Colon (tissue), 2 donors: ENCODE data around the gene MGAT4B.

Experiments
- FAIRE-seq: peaks from 2 replicates; lab custom pipeline; 2012; peaks lifted over from hg19 to GRCh38; lab: Jason Lieb, UNC
- donor health status: control.
- donor health status: control.

Gene MGAT4B

DNA sequence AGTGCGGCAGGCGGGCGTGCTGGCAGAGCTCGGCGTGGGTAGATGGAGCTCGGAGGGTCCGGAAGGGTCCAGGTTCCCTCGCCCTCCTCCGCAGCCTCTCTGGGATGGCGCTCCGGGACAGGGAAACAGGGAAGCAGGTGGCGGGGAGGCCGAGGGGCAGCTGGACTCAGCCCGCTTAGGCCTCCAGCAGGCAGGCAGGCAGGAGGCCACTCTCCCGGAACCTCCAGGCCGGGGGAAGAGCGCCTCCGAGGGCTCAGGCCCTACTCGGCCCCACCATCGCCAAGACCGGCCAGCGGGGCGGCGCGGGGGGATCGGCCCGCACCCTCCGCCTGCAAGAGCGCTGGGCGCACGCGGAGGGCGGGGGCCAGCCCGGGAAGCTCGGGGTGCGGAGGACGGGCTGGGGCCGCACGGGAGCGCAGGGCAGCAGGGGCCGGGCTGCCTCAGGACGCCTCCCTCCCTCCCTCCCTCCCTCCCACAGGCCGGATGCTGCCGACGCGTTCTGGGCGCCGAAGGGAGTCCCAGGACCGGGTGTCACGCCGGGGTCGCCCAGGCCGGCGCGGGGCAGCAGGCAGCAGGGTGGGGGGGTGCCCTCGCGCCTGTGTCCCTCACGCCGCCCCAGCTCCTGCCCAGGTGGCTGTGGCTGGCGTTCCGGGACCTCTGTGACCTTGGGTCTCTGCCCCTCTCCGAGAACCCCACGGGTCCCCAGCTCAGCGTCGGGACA is 977 bp downstream of the MGAT4B start:
- FAIRE-seq: no peak

- FAIRE-seq: no peak
Observed at GRCh38 chr5:179805070-179805528, 1.6 kb downstream of the MGAT4B start.

DNA sequence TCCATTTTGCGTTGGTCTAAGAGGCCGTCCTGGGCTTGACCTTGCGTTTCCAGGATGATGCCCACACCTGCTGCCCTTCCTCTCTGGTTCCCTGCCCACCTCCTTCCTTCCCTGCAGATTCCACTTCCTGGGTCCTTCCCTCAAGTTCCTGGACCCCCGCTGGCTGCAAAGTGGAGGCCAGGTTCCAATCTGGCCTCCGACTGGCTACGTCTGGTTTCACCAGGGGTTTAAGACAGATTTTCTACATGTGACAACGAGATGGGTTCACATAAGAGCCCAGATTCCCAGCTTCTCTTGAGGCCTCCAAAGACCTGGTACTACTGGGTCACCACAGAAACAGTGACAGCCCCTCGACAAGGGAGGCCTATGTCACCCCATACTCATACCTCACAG is 2.1 kb downstream of the MGAT4B start:
- FAIRE-seq: no peak

DNA sequence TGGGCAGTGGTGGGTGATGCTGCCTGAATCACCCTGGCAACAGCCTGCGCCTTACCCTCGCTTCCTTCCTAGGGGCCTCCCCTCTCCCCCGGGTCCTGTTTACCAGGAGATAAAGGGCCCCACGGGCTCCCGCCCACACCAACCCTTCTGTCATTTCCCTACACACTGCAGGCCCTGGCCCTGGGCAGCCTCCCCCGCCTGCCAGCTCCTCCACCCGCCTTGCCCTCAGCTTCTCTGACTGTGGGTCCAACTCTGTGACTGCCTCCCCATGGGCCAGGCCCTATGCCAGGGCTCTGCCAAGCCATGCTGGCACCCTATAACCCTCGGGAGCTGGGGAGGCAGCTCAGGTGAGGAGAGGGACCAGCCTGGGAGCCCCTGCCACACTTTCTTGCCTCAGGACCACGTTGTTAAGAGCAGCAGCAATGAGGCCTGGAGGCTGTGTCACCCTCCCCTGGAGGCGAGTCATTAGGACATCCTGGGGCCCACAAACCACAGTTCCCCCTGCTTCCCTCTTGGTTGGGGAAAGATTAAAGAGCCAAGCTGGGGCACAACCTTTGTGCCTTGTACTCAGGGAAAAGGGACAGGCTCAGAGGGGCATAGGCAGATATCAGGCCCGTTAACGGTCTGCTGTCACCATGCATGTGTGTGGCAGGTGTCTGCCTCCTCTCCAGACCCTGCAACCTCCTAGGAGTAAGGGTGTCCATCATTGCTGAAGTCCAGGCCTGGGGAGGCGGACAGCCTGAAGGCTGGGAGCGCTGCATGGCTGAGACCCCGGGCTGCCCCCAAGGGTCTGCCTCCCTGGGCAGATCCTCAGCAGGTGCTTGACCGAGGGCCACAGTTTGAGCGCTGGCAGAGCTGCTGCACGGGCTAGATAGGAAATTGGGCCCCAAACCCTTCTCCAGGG is 2.8 kb downstream of the MGAT4B start:
- no peak for FAIRE-seq

DNA sequence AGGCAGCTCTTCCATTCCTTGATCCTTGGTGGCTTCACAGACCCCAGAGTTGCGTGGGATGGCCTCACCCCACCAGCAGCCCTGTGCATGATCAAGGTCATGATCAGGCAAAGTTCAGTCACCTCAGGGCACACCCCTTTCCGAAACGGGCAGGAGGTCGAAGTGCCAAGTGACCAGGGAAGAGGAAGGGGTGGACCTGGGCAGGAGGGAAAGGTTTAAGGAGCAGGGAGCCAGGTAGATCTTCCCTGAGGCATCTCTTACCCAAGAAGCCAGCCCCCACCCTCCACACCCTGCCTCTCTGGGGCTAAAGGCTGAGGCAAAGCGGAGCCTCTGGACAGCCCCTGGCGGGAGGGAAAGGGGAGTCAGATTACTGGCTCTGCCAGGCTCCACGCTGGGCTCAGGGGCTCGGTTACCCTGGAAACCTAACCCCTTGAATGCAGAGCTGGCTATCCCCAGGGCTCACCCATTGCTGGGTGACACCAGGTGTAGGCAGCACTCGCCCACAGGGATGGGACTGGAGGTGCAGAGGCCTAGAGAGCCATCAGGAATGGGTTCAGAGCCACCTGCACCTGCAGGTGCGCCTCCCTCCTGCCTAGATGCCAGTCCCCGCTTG is 3.6 kb downstream of the MGAT4B start:
- no peak for FAIRE-seq

GRCh38 chr5:179802207-179802883 is 4.3 kb downstream of the MGAT4B start:
- no peak for FAIRE-seq

DNA sequence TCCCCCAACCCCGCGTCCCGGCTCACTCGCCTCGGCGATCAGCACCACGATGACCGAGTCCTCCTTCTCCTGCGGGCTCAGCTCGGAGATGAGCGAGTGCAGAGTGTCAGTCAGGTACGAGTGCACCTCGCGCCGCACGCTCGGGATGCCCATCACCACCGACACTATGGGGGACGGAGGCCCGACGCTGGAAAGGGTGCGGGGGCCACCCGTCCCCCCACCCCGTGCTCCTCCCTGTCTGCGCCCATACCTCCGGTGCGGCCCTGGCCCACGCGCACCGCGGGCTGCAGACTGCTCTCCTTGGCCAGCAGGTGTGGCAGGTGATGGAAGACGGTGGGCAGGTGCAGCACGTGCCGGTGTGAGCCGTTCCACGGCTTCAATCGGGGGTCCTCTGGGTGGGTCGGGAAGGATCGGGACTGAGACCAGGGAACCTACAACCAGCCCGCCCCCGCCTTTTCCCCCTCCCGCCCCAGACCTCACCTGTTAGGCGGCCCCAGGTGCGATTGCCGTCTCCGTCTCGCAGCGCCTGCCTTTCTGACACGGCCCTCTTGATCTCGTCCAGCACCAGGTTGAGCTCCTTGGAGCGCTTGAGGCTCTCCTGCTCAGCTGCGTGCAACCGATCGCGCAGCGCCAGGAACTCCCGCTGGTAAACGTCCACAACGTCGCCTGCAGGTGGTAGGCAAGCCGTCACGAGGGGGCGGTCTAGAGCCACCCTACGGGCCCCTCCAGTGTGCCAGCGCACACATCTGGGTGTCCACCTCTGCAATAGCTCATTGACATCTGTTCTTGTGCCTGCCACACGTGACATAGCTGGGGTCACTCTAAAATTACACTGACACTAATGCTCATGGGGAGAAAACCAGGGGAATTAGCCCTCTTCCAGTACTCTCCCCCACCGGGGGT is 5.1 kb downstream of the MGAT4B start:
- no peak for FAIRE-seq

GRCh38 chr5:179800696-179801201 is 5.9 kb downstream of the MGAT4B start:
- no peak for FAIRE-seq

DNA sequence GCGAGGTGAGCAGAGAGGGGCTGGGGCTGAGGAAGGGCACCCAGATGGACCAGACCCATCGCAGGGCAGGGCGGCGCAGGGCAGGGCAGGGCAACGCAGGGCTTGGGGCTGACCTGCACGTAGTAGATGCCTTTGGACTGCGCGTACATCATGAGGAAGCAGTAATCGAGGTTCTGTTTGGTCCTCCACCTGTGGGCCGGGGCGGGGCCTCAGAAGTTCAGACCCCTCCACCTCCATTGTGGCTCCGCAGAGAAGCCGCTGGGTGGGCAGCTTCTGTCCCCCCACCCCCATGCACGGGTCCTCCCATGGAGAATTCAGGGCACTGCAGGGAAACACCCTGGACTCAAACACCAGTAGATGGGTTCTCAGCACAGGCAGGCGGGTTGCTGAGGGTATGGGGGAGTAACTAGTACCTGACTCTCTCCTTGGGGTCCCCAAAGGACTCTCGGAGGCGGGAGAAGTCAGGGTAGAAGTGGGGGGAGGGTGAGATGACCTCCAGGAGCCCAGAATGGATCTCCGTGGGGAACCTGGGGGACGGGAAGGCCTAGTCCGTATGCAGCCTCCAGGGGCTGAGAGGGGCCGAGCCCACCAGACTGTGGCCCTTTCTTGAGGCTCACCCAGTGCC is 6.5 kb downstream of the MGAT4B start:
- no peak for FAIRE-seq

- no peak for FAIRE-seq
Observed at GRCh38 chr5:179799644-179799973, 7.1 kb downstream of the MGAT4B start.

- no peak for FAIRE-seq
Observed at GRCh38 chr5:179798771-179799643, 7.7 kb downstream of the MGAT4B start.

GRCh38 chr5:179798144-179798770 is 8.4 kb downstream of the MGAT4B start:
- FAIRE-seq: no peak

DNA sequence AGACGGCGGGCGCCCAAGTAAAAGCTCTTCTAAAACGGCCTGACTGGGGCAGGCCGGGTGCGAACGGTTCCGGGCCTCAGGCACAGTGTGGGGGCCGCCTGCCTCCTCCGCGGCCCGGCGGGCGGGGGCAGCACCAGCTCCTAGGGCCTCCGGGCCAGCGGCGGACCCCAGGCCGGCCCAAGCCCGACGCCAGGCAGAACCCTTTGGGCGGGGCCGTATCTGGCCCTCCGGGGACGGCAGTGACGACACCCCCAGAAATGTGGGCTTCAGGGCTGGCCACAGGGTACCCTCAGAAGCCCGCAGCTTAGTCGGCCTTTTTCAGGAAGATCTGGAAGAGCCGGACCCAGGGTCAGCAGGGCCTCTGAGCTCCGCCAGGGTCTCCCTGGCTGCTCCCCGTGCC is 8.9 kb downstream of the MGAT4B start:
- no peak for FAIRE-seq

- no peak for FAIRE-seq
Observed at GRCh38 chr5:179796877-179797608, 9.6 kb downstream of the MGAT4B start.

DNA sequence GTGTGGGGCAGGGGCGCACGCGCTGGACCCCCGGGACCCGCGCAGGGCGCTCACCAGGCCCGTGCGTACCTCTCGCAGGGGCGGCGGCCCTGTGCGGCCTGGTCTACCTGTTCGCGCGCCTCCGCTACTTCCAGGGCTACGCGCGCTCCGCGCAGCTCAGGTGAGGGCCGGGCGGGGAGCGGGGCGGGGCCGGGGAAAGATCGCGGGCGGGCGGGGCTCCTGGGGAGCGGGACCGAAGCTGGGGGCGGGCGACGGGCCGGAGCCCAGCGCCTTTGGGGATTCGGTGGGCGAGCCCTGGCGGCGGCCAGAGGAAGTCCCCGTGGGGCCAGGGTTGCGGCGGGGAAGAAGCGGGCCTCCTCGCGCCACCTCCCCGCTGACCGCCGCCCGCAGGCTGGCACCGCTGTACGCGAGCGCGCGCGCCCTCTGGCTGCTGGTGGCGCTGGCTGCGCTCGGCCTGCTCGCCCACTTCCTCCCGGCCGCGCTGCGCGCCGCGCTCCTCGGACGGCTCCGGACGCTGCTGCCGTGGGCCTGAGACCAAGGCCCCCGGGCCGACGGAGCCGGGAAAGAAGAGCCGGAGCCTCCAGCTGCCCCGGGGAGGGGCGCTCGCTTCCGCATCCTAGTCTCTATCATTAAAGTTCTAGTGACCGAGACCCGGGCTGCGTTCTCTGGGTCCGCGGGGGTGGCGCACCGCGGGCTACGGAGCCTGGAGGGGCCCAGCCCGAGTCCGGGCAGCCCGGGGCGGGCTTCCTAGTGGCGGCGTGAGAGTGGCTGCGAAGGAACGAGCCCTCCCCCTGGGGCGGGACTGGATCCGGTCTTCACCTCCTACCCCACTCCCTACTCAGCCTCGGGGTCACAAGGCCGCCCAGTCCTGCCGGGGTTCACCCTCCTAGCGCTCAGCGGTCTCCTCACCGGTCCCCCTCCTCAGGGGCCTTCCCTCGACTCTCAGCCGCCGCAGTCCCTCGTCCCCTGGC is 10.5 kb downstream of the MGAT4B start:
- no peak for FAIRE-seq

GRCh38 chr5:179795049-179795862 is 11.4 kb downstream of the MGAT4B start:
- no peak for FAIRE-seq
